ACHN (cell line): Measurements from ENCODE around the gene WNT8B.
A peak's percentile ranks its signal among the peaks of the same experiment; 100 is the strongest.

Source experiments
- DNase-seq: peaks from one replicate; pipeline ENCODE4 v3.0.0-alpha.2; 2015
- in situ Hi-C: cut with HindIII; loops from 2 replicates; pipeline ENCODE4 v1.10.0; 2017; ENCODE audit warnings: low sequenced_read_pairs, low pct_ligation_motif_present, low pct_unique_long_range_greater_than_20kb

WNT8B gene, protein sequence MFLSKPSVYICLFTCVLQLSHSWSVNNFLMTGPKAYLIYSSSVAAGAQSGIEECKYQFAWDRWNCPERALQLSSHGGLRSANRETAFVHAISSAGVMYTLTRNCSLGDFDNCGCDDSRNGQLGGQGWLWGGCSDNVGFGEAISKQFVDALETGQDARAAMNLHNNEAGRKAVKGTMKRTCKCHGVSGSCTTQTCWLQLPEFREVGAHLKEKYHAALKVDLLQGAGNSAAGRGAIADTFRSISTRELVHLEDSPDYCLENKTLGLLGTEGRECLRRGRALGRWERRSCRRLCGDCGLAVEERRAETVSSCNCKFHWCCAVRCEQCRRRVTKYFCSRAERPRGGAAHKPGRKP

DNA sequence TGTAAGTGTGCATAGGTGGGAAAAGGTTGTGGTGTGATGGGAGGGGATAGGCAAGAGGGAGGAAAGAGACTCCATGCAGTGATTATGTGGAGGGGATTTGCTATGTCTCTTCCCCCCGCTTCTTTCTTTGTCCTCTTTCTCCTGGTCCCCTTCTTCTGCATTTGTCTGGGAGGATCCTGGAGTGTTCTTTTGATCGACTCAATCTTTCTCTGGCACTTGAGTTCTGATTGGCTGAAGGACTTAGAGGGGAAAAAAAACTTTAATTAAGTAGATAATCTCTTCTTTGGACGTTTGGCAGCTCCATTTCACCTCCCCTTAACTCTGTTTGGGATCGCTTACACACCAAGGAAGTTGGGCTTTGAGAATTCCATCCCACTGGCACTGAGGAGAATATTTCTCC, at the start of gene WNT8B:
Gene WNT8B (plus strand): TSS at position 301 of the 400 bp plus-strand sequence. CDS start 160 bp downstream, outside the sequence.
- in situ Hi-C loops: no loop called here
- no peak for DNase-seq

GRCh38 chr10:100413173-100413572, 49.6 kb upstream of the WNT8B start:
- in situ Hi-C loops: no loop called here
- no peak for DNase-seq

DNA sequence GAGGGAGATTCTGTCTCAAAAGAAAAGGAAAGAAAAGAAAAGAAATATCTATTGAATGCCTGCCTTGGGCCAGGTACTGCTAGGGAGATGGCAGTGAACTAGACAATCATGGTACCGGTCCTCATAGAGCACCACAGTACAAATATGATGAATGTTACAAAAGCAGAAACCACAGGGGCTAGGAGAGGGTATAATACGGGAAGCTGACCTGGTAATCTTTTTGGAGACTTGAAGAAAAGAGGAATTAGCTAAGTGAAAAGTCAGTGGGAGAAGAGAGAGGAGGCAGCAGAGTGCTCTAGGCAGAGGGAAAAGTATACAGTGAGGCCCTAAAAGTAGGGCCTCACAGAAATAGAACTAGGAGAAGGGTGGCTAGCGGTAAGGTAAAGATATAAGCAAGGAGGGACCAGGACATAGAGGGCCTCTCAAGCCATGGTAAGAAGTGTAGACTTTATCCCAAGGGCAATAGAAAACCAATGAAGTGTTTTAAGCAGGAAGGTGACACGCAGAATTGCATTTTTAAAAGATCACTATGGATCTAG, 42.8 kb upstream of the WNT8B start:
- in situ Hi-C loops: no loop called here
- no peak for DNase-seq

DNA sequence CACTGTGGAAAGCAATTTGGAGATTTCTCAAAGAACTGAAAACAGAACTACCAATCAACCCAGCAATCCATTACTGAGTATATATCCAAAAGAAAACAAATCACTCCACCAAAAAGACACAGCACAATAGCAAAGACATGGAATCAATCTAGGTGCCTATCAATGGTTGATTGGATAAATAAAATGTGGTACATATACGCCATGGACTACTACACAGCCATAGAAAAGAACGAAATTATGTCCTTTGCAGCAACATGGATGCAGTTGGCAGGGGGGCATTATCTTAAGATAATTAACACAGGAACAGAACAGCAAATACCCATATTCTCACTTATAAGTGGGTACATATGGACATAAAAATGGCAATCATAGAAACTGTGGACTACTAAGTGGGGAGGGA, 35.4 kb upstream of the WNT8B start:
- in situ Hi-C loops: loop anchor here (25.0 kb wide), 1 partner anchor 90 kb away; the partner anchor contains the start of genes PKD2L1 and SCD
- DNase-seq: no peak

DNA sequence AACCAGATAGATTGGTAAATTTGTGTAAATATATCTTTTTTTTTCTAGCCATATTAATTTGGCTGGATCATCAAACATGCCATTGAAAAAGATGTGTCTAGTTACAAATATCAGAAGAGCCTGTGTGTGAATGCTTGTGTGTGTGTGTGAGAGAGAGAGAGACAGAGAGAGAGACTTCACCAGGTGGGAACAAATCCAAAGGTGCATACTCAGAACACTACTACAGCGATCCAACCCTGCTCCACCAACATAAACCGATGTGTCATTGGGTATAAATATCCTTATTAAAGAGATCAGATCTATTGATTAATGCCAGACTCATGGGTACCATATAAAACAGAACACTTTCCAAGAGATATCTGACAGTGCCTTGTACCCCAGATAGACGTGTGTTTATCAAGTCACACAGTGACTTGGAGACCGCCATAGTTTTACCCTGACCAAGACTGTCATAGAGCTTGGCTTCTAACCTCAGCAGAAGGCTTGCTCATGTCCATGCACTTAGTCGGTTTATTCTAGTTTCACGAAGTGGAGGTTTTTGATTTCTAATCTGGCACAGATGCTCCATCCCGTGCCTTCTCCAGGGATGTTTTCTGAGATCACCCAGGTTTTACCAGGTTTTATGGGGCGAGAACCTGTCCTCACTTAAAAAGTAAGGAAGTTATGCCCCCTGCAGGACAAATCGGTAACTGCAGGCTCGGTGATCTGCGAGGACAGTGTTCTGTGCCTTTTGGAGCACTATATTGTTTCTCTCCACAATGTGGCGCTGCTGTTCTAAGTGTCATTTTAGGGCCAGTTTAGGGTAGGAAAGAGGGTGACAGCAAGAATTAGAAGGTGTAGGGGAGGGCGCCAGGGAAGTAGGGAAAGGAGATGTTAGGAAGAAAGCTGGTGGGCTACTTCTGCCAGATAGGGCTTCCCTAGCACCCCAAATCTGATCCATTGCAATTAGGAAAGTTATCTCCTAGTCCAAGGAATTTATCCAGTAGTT, 29.3 kb upstream of the WNT8B start:
- in situ Hi-C loops: loop anchor here (25.0 kb wide), 1 partner anchor 96 kb away; the partner anchor contains the start of genes PKD2L1 and SCD
- DNase-seq: peak; percentile 96

- no peak for DNase-seq
- in situ Hi-C loops: loop anchor here (25.0 kb wide), 1 partner anchor 99 kb away; the partner anchor contains the start of genes PKD2L1 and SCD
Observed at GRCh38 chr10:100436255-100436654, 26.6 kb upstream of the WNT8B start.

- in situ Hi-C loops: loop anchor here (25.0 kb wide), 1 partner anchor 101 kb away; the partner anchor contains the start of genes PKD2L1 and SCD
- DNase-seq: no peak
Observed at GRCh38 chr10:100438674-100439315, 24.0 kb upstream of the WNT8B start.

GRCh38 chr10:100442548-100442947, 20.3 kb upstream of the WNT8B start:
- no peak for DNase-seq
- in situ Hi-C loops: loop anchor here (25.0 kb wide), 1 partner anchor 105 kb away; the partner anchor contains the start of genes PKD2L1 and SCD

GRCh38 chr10:100446130-100446761, 16.6 kb upstream of the WNT8B start:
- no peak for DNase-seq
- in situ Hi-C loops: loop anchor here (25.0 kb wide), 1 partner anchor 109 kb away; the partner anchor contains the start of genes PKD2L1 and SCD

DNA sequence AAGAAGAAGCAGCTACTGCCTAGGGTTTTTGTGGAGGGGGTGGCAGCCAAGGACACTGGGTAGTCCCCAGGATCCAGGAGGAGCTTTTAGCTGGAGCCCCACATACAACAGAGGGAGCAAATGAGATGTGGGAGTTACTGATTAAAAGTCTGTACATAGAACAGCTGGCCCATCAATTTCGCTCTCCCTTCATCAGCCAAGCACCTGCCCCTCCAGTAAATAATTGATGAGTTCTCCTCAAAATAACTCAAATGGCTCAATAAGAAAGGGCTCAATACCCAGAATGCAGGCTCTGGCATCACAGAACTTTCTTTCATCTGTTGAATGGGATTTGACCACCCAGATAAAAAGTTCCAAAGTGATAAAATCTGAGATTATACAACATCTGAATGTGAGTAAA, 15.1 kb upstream of the WNT8B start:
- DNase-seq: no peak
- in situ Hi-C loops: loop anchor here (25.0 kb wide), 1 partner anchor 110 kb away; the partner anchor contains the start of genes PKD2L1 and SCD

- in situ Hi-C loops: loop anchor here (25.0 kb wide), 1 partner anchor 112 kb away; the partner anchor contains the start of genes PKD2L1 and SCD
- DNase-seq: no peak
Observed at GRCh38 chr10:100448951-100449350, 13.9 kb upstream of the WNT8B start.

DNA sequence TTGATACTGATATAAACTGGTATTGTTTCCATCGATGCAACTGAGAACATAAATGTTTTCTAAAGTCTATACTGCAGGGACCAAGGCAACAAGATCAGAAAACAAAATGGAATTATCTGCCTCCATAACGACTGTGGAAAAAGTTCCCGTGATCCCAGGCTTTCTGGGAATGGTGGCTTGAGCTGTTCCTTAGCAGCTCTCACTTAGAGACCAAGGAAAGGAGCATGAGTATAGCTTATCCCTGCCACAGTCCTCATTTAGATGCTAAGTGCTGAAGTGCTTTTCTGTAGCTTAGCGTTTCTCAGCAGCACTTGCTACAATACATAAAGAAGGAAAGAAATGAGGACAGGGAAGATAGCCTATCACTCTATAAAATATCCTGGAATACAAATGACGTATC, 5.5 kb downstream of the WNT8B start:
- no peak for DNase-seq
- in situ Hi-C loops: no loop called here

GRCh38 chr10:100468978-100469377, 6.2 kb downstream of the WNT8B start:
- in situ Hi-C loops: no loop called here
- DNase-seq: no peak

- no peak for DNase-seq
- in situ Hi-C loops: no loop called here
Observed at GRCh38 chr10:100469756-100470155, 6.9 kb downstream of the WNT8B start.

DNA sequence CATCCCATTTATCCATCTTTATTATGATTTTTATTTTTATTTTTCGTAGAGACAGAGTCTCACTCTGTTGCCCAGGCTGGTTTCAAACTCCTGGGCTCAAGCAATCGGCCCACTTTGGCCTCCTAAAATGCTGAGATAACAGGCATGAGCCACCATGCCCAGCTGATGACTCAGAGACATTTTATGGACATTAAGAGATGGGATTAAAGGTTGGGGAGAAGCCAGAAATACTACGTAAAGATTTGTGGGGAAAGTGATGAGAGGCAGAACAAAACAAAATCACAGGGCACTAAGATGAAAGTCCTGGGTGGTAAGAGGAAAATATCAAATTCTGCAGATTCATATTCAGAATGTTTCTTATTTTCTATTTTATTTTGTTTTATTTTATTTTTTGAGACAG, 7.6 kb downstream of the WNT8B start:
- in situ Hi-C loops: no loop called here
- DNase-seq: no peak

- no peak for DNase-seq
- in situ Hi-C loops: no loop called here
Observed at GRCh38 chr10:100477970-100478369, 15.2 kb downstream of the WNT8B start.

GRCh38 chr10:100479037-100479436, 16.2 kb downstream of the WNT8B start:
- in situ Hi-C loops: no loop called here
- no peak for DNase-seq

- in situ Hi-C loops: no loop called here
- DNase-seq: no peak
Observed at GRCh38 chr10:100480002-100480401, 17.2 kb downstream of the WNT8B start.
